ENCODE data around the gene CFAP20DC.

The CFAP20DC gene

DNA sequence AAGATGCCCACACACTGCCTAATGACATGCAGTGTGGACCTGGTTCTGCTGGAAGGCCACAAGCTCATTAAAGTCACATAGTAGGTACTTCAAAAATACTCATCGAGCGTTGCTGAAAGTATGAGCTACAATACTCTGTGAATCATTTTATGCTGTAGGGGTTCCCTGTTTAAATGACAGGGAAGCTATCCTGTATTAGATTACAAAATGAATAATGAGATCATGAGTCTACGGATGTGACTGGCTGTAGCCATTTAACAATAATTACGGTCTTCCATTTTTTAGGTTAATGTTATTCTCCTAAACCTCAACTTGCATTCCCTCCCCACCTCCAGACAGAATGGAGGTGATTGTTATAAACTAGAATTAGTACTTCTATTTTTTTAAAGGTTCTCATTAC is 255.1 kb downstream of the CFAP20DC start:
- Histone ChIP-seq H3K9me2 (replicated peaks; ENCODE audit: control insufficient read depth, low read length) (no peaks in the 10 kb centered on the region), H3K36me3 (ENCODE audit: control insufficient read depth, low read length) (no peaks in the 10 kb centered on the region), H3K4me3 (ENCODE audit: low read length) (no peak overlapping the region), H3K27me3 (ENCODE audit: control insufficient read depth, low read length) (no peaks in the 10 kb centered on the region), H3K9me3 (ENCODE audit: control insufficient read depth, insufficient read depth, low read length) (no peaks in the 10 kb centered on the region), H3K27ac (ENCODE audit: low read depth, low read length) (no peak overlapping the region), H3F3A (ENCODE audit: control insufficient read depth, insufficient read depth) (no peaks in the 10 kb centered on the region), H3K4me1 (ENCODE audit: control insufficient read depth, low read length) (no peaks in the 10 kb centered on the region), H3K4me2 (ENCODE audit: low read length) (no peak overlapping the region), H3K79me2 (ENCODE audit: control insufficient read depth, low read length) (no peaks in the 10 kb centered on the region), H4K20me1 (ENCODE audit: control insufficient read depth, insufficient read depth, low read depth, low read length) (no peaks in the 10 kb centered on the region)
- no peak for TF ChIP-seq EZH2phosphoT487 (IDR thresholded peaks at IDR 0.05; ENCODE audit: borderline replicate concordance, low read length)
- TF ChIP-seq, protein P1, sequence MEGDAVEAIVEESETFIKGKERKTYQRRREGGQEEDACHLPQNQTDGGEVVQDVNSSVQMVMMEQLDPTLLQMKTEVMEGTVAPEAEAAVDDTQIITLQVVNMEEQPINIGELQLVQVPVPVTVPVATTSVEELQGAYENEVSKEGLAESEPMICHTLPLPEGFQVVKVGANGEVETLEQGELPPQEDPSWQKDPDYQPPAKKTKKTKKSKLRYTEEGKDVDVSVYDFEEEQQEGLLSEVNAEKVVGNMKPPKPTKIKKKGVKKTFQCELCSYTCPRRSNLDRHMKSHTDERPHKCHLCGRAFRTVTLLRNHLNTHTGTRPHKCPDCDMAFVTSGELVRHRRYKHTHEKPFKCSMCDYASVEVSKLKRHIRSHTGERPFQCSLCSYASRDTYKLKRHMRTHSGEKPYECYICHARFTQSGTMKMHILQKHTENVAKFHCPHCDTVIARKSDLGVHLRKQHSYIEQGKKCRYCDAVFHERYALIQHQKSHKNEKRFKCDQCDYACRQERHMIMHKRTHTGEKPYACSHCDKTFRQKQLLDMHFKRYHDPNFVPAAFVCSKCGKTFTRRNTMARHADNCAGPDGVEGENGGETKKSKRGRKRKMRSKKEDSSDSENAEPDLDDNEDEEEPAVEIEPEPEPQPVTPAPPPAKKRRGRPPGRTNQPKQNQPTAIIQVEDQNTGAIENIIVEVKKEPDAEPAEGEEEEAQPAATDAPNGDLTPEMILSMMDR (IDR thresholded peaks at IDR 0.05; ENCODE audit: low read depth, low read length, poor library complexity, severe bottlenecking): no peak

GRCh38 chr3:58793938-58794337 is 255.9 kb downstream of the CFAP20DC start:
- Histone ChIP-seq H3K9me2 (replicated peaks; ENCODE audit: control insufficient read depth, low read length) (no peaks in the 10 kb centered on the region), H3K27ac (ENCODE audit: low read depth, low read length) (no peak overlapping the region), H4K20me1 (ENCODE audit: control insufficient read depth, insufficient read depth, low read depth, low read length) (no peaks in the 10 kb centered on the region), H3K27me3 (ENCODE audit: control insufficient read depth, low read length) (no peaks in the 10 kb centered on the region; the same call in 1 of the 2 replicates), H3K4me2 (ENCODE audit: low read length) (no peak overlapping the region), H3K36me3 (ENCODE audit: control insufficient read depth, low read length) (no peaks in the 10 kb centered on the region), H3F3A (ENCODE audit: control insufficient read depth, insufficient read depth) (no peaks in the 10 kb centered on the region), H3K79me2 (ENCODE audit: control insufficient read depth, low read length) (no peaks in the 10 kb centered on the region), H3K9me3 (ENCODE audit: control insufficient read depth, insufficient read depth, low read length) (no peaks in the 10 kb centered on the region), H3K4me3 (ENCODE audit: low read length) (no peak overlapping the region), H3K4me1 (ENCODE audit: control insufficient read depth, low read length) (no peaks in the 10 kb centered on the region)
- TF ChIP-seq, protein P1 (IDR thresholded peaks at IDR 0.05; ENCODE audit: low read depth, low read length, poor library complexity, severe bottlenecking): no peak
- no peak for TF ChIP-seq EZH2phosphoT487 (IDR thresholded peaks at IDR 0.05; ENCODE audit: borderline replicate concordance, low read length)

GRCh38 chr3:58792921-58793451 is 256.8 kb downstream of the CFAP20DC start:
- Histone ChIP-seq H3K9me3 (ENCODE audit: control insufficient read depth, insufficient read depth, low read length) (no peaks in the 10 kb centered on the region), H3K4me3 (ENCODE audit: low read length) (no peak overlapping the region), H4K20me1 (ENCODE audit: control insufficient read depth, insufficient read depth, low read depth, low read length) (no peaks in the 10 kb centered on the region), H3K27ac (ENCODE audit: low read depth, low read length) (no peak overlapping the region), H3K9me2 (replicated peaks; ENCODE audit: control insufficient read depth, low read length) (no peaks in the 10 kb centered on the region), H3K4me1 (ENCODE audit: control insufficient read depth, low read length) (no peaks in the 10 kb centered on the region), H3K79me2 (ENCODE audit: control insufficient read depth, low read length) (no peaks in the 10 kb centered on the region), H3K27me3 (ENCODE audit: control insufficient read depth, low read length) (no peaks in the 10 kb centered on the region; the same call in 1 of the 2 replicates), H3K36me3 (ENCODE audit: control insufficient read depth, low read length) (no peaks in the 10 kb centered on the region), H3F3A (ENCODE audit: control insufficient read depth, insufficient read depth) (no peaks in the 10 kb centered on the region), H3K4me2 (ENCODE audit: low read length) (no peak overlapping the region)
- no peak for TF ChIP-seq EZH2phosphoT487 (IDR thresholded peaks at IDR 0.05; ENCODE audit: borderline replicate concordance, low read length)
- TF ChIP-seq, protein P1 (IDR thresholded peaks at IDR 0.05; ENCODE audit: low read depth, low read length, poor library complexity, severe bottlenecking): no peak
